Subcutaneous adipose tissue (tissue), 4 donors: ENCODE data around the gene ADAP1. TPM values are rescaled to one million over a fixed set of nuclear protein-coding genes. Genes with fewer than 3 reads are reported as not detected.

Source experiments
- CTCF ChIP-seq: fragments of 450-650 bp; IDR thresholded peaks from one replicate; pipeline ENCODE4 v1.5.1; 2016; ENCODE audit warnings: low read depth, mild to moderate bottlenecking, control low read depth, antibody characterized with exemption, moderate library complexity
- total RNA-seq, 4 donors: library from RNA; depleted of rRNA; stranded (reverse); fragments of >200 nt; gene quantifications; one replicate each; pipeline ENCODE4 v1.1.0, GENCODE V29; 2016

Gene ADAP1
- total RNA-seq, 4 donors from 2014 or later: 8.9 to 12.4 (median 10.2) TPM

- TF ChIP-seq CTCF: no peak
These were observed 98.7 kb downstream of the ADAP1 start for GRCh38 chr7:855686-856369.

- no peak for TF ChIP-seq CTCF
These were observed 100.2 kb downstream of the ADAP1 start for GRCh38 chr7:854118-854775.

GRCh38 chr7:853366-854117 is 100.9 kb downstream of the ADAP1 start:
- no peak for TF ChIP-seq CTCF

- TF ChIP-seq CTCF: no peak
These were observed 103.3 kb downstream of the ADAP1 start for GRCh38 chr7:851204-851603.

- TF ChIP-seq CTCF: no peak
These were observed 104.7 kb downstream of the ADAP1 start for GRCh38 chr7:849781-850180.

- TF ChIP-seq CTCF: no peak
These were observed 105.3 kb downstream of the ADAP1 start for GRCh38 chr7:849145-849544.

Other genes with a start within 250 kb of the ADAP1 start
- 10 to 100 TPM; 11.2 to 19.4 (median 12.8) TPM for gene DNAAF5, start 228.0 kb downstream of the ADAP1 start, total RNA-seq
- 10 to 100 TPM in 1 of 4 donors, 1 to 10 TPM in 3; 3.8 to 11.6 (median 6.3) TPM for gene PRKAR1B, start 227.4 kb downstream of the ADAP1 start, total RNA-seq
- 100 to 1,000 TPM; 103 to 239 (median 166) TPM for gene SUN1, start 122.2 kb downstream of the ADAP1 start, total RNA-seq
- 10 to 100 TPM; 16.3 to 35.0 (median 17.9) TPM for gene GET4, start 78.1 kb downstream of the ADAP1 start, total RNA-seq
- gene COX19, start 20.9 kb upstream of the ADAP1 start, total RNA-seq: 10 to 100 TPM; 13.9 to 18.3 (median 14.9) TPM
- gene CYP2W1, start 28.5 kb upstream of the ADAP1 start, total RNA-seq: not detected
- gene GPR146, start 89.9 kb upstream of the ADAP1 start, total RNA-seq: 100 to 1,000 TPM in 1 of 4 donors, 10 to 100 TPM in 3; 44.0 to 145 (median 61.4) TPM
- gene GPER1, start 133.4 kb upstream of the ADAP1 start, total RNA-seq: 1 to 10 TPM; 4.2 to 8.9 (median 6.0) TPM
- 10 to 100 TPM; 23.9 to 29.2 (median 26.7) TPM for gene ZFAND2A, start 205.5 kb upstream of the ADAP1 start, total RNA-seq